Skin epidermis (tissue), 12 donors: ENCODE measurements around the gene ANOS1.
"Not testable (repeated sequence)": the region's sequence is repeated elsewhere in the genome, so short reads cannot be mapped to it uniquely, and the experiment has no call there.

Experiments
- H3K27ac ChIP-seq, 21 experiments: fragments of 200-600 bp; sonication (generic) in 11 of 21; one replicate each; pipeline ENCODE4 v1.5.0; 2020; ENCODE audit warnings: mild to moderate bottlenecking in 3 of 21, inconsistent platforms in 2 of 21, moderate library complexity in 2 of 21
- H3K4me3 ChIP-seq, 7 experiments: fragments of 200-600 bp; sonication (generic) in 2 of 7; one replicate each; pipeline ENCODE4 v1.5.0; 2020; ENCODE audit warnings: inconsistent platforms in 2 of 7, mild to moderate bottlenecking in 2 of 7, moderate library complexity in 1 of 7

The ANOS1 gene, protein sequence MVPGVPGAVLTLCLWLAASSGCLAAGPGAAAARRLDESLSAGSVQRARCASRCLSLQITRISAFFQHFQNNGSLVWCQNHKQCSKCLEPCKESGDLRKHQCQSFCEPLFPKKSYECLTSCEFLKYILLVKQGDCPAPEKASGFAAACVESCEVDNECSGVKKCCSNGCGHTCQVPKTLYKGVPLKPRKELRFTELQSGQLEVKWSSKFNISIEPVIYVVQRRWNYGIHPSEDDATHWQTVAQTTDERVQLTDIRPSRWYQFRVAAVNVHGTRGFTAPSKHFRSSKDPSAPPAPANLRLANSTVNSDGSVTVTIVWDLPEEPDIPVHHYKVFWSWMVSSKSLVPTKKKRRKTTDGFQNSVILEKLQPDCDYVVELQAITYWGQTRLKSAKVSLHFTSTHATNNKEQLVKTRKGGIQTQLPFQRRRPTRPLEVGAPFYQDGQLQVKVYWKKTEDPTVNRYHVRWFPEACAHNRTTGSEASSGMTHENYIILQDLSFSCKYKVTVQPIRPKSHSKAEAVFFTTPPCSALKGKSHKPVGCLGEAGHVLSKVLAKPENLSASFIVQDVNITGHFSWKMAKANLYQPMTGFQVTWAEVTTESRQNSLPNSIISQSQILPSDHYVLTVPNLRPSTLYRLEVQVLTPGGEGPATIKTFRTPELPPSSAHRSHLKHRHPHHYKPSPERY

GRCh38 chrX:8731559-8732395 lies at the start of gene ANOS1:
ANOS1 (minus strand) TSS chrX:8732137; CDS start chrX:8732036, 101 bp downstream.
- Histone ChIP-seq H3K4me3 (peak within 1 kb of the TSS; percentile 18 to 49 (median 30)), H3K27ac (peak within 1 kb of the TSS in 2 of 21 experiments; percentile 21 to 31)

GRCh38 chrX:8773117-8773516 lies 41.2 kb upstream of the ANOS1 start:
- no peak overlapping the region for H3K4me3 ChIP-seq
- H3K27ac ChIP-seq = no peak overlapping the region

DNA sequence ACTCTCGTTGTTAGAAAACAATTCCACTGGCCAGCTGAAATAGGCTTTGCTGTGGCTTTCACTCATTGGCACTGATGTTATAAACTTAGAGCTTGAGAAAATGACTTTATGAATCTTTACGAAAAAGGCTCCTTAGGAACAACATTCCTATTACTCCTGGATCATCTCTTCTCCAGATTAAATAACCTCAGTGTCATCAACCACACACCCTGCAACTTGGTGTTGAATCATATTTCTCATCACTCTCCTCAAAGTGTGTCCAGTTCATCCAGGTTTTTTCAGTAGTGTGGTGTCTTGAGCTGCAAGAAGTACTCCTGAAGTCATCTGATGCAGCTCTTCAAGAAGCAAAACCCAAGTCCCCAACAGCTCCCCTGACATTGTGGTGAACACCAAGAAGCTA lies 28.1 kb upstream of the ANOS1 start:
- no peak overlapping the region for H3K4me3 ChIP-seq
- no peak overlapping the region for H3K27ac ChIP-seq

GRCh38 chrX:8758706-8759105 lies 26.8 kb upstream of the ANOS1 start:
- not testable (repeated sequence) for H3K4me3 ChIP-seq, H3K27ac ChIP-seq

GRCh38 chrX:8757609-8758389 lies 25.9 kb upstream of the ANOS1 start:
- H3K4me3 ChIP-seq = not testable (repeated sequence)

GRCh38 chrX:8755813-8756212 lies 23.9 kb upstream of the ANOS1 start:
- H3K27ac ChIP-seq = no peak overlapping the region

More at GRCh38 chrX:8757609-8758389, 25.9 kb upstream of the ANOS1 start:
- H3K27ac ChIP-seq = not testable (repeated sequence)

DNA sequence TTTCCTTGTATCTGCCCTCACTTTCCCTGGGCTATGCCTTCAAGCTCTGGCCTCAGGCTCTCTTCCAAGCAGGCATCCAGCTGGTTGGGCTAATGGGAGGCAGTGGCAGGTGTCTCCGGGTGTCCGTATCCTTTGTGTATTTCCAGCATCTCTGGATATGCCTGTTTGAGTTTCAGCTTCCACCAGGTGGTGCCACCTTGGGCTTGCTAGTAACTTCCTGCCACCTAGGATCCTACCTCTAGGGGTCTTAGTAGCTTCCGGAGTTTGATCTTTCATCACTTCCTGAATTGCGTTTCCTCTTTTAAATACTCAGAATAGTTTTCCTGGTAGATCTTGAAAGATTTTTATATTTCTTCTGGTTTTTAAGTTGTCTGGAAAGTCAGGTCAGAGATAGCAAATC lies 23.2 kb upstream of the ANOS1 start:
- Histone ChIP-seq H3K27ac (no peak overlapping the region), H3K4me3 (no peak overlapping the region)

More at GRCh38 chrX:8755813-8756212, 23.9 kb upstream of the ANOS1 start:
- H3K4me3 ChIP-seq = no peak overlapping the region

GRCh38 chrX:8749697-8750096 lies 17.8 kb upstream of the ANOS1 start:
- H3K27ac ChIP-seq = no peak overlapping the region

GRCh38 chrX:8748855-8749254 lies 16.9 kb upstream of the ANOS1 start:
- H3K4me3 ChIP-seq = no peak overlapping the region
- no peak overlapping the region for H3K27ac ChIP-seq

More at GRCh38 chrX:8749697-8750096, 17.8 kb upstream of the ANOS1 start:
- H3K4me3 ChIP-seq = no peak overlapping the region

DNA sequence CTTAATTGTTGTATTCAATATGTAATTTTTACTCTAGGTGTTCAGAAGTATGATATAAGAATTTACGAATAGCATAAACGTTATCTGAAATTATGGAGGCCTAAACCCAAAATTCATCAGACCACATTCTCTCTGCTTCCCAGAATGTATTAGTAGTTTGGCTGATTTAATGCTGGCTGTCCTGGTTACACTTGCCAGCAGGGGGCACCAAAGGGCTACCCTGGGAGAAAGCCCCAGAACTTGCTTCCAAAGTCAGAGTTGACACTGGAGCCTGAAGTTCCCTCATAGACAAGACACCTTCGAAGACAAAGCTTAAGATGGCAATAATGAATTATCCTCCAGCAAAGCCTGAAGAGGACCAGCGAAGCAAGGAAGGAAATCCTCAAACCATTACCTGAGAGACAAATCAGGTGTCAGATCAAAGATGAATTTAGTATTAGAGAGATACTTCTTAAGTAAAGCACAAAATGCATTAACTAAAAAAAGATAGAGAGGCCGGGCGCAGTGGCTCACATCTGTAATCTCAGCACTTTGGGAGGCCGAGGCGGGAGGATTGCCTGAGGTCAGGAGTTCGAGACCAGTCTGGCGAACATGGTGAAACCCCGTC lies 11.3 kb upstream of the ANOS1 start:
- no peak overlapping the region for H3K27ac ChIP-seq
- no peak overlapping the region for H3K4me3 ChIP-seq

GRCh38 chrX:8741981-8742380 lies 10.0 kb upstream of the ANOS1 start:
- H3K4me3 ChIP-seq = no peak overlapping the region
- no peak overlapping the region for H3K27ac ChIP-seq

- Histone ChIP-seq H3K4me3 (no peak overlapping the region), H3K27ac (no peak overlapping the region)
Observed at GRCh38 chrX:8738588-8739189, 6.8 kb upstream of the ANOS1 start.

GRCh38 chrX:8737883-8738282 lies 5.9 kb upstream of the ANOS1 start:
- Histone ChIP-seq H3K27ac (no peak overlapping the region), H3K4me3 (no peak overlapping the region)

DNA sequence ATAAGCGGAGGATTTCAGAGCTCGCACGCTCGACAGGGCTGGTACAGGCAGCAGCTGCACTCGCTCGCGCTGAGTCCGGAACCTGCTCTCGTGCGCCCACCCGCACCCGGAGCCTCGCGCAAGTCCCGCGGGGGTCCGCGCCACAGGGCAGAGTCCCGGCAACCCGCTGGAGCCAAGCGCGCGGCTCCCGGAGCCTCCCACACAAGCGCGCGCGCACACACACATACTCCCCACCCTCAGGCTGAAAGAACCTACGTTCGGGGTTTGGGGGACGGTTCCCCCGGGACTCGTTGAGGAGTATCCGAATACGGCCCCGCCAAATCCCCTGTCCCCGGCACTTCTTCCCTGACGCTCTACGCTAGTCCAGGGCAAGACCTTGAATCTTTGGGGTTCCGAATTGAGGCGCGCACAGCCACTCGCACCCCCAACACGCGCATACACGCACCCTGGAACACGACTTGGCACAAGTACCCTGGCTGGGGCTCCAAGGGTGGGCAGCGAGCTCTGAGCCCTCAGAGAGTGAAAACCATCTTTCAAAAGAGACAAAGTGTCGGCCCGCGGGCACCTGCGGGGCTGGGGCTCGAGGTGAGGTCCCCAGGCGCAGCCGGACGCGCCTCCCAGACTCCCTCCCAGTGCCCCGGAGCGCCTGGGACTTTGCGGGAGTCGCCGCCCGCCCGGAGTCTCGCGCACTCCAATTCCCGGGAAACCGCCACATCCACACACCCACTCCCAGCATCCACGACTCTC lies 952 bp downstream of the ANOS1 start:
- Histone ChIP-seq H3K4me3 (peak overlapping the region; percentile 18 to 49 (median 30)), H3K27ac (peak overlapping the region in 1 of 21 experiments; percentile 21)

DNA sequence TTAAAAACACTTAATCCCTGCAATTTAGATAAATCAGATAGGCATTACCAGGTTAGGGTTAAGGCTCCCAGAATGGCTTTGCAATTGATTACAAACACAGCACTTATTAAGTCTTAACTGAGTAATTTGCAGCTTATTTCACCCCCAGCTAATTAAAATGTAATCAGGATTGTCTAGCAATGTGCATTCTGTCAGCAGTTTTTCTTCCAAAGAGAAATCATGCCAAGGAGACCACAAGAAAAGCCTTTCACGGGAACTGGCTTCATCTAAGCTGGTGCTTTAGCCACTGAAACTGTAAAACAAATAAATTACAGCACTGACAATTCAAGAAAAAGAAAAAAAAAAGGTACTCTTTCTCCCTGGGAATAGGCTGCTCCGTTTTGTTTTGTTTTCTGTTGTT lies 2.1 kb downstream of the ANOS1 start:
- Histone ChIP-seq H3K27ac (no peak overlapping the region), H3K4me3 (no peak overlapping the region)

DNA sequence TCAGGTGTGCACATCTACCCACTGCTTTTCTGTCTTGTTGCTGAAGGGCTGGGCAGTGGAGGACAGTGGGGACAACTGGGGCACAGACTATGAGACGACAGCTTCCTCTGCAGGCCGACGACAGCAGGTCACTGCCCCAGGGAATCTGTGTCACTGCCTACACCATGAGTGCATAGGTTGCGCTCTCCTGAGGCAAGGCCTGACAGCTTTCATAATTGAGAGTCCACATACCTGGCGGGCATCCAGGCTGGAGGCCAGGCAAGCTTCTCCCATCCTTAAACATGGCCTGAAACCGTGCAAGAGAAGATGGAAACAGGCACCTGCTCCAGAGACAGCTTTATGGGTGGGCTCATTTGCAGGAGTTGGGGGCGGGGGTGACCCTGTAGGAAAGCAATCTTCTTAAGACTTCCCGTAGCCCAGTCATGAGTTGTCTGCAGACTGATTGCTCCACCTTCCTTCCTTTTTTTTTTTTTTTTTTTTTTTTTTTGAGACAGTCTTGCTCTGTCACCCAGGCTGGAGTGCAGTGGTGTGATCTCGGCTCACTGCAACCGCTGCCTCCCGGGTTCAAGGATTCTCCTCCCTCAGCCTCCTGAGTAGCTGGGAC lies 2.9 kb downstream of the ANOS1 start:
- no peak overlapping the region for H3K27ac ChIP-seq
- H3K4me3 ChIP-seq = no peak overlapping the region

DNA sequence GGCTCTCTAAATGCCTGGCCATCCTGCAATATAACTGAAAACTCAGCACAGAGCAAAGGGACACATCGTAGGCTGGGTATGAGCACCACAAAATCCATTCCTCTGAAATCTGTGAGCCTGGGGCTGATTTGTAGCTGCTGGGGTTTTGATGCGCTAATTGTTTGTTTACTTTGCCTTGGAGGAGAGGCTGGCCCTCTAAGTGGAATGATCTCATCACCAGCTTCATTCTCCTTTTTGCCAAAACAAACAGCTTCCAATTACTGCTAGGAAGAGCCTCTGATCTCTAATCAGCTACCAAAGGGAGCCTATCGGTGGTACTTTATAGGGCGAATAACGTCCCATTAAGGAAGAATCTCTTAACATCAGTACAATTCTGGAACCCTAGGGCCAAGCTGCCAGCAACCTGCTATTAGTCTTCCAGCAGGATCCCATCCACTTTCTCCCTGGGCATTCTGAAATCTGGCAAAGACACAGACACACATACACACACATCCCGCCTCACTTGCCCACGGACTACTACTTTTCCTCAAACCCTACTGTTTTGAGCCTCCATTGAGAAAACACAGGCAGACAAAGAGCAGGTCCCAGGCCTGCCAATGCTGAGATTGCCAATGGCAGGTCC lies 5.8 kb downstream of the ANOS1 start:
- Histone ChIP-seq H3K27ac (no peak overlapping the region), H3K4me3 (no peak overlapping the region)
